ENCODE results near the gene MATN4.

- TF ChIP-seq POLR2A (IDR thresholded peaks at IDR 0.05): no peak
- TF ChIP-seq, protein P1, sequence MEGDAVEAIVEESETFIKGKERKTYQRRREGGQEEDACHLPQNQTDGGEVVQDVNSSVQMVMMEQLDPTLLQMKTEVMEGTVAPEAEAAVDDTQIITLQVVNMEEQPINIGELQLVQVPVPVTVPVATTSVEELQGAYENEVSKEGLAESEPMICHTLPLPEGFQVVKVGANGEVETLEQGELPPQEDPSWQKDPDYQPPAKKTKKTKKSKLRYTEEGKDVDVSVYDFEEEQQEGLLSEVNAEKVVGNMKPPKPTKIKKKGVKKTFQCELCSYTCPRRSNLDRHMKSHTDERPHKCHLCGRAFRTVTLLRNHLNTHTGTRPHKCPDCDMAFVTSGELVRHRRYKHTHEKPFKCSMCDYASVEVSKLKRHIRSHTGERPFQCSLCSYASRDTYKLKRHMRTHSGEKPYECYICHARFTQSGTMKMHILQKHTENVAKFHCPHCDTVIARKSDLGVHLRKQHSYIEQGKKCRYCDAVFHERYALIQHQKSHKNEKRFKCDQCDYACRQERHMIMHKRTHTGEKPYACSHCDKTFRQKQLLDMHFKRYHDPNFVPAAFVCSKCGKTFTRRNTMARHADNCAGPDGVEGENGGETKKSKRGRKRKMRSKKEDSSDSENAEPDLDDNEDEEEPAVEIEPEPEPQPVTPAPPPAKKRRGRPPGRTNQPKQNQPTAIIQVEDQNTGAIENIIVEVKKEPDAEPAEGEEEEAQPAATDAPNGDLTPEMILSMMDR (IDR thresholded peaks at IDR 0.05): no peak
Observed at GRCh38 chr20:45355209-45356084, 47.3 kb upstream of the MATN4 start.
